SKM-1 treated with dmso at 0.1 percent for 144 hours (cell line): ENCODE measurements around the gene TRAPPC3L.

Source experiments
- DNase-seq: peaks from one replicate; lab custom pipeline; 2025; ENCODE audit not compliant: unreplicated experiment; lab: John Stamatoyannopoulos, UW

TRAPPC3L gene

DNA sequence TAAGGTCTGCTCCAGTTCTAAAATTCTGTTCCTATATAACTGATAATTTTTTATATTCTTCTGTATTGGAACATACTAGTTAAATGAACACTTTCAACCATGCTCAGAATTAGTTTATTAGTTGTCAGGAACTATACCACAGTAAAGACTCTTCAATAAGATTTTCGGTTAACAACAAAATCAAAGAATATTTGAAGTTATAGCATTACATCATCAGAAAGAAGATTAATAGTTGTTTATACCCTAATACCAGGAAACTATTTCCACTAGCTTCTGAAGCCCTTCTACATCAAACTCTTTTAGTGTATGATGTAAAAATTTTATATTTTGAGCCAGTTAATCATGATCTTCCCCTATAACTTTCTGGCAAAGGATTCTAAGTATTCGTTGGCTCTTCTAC lies 14.6 kb upstream of the TRAPPC3L start:
- DNase-seq: no peak

DNA sequence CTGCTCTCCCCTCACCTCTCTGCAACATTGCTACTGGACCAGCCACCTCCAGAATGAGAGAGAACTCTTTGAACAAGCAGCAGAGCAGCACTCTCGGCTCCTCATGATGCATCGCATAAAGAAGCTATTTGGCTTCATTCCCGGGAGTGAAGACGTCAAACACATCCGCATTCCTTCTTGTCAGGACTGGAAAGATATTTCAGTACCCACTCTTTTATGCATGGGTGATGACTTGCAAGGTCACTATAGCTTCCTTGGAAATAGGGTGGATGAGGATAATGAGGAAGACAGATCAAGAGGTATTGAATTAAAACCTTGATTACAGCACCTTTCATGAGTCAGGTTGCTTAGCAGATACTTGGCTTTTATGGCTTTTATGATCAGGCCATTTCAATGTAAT lies 12.4 kb upstream of the TRAPPC3L start:
- no peak for DNase-seq

DNA sequence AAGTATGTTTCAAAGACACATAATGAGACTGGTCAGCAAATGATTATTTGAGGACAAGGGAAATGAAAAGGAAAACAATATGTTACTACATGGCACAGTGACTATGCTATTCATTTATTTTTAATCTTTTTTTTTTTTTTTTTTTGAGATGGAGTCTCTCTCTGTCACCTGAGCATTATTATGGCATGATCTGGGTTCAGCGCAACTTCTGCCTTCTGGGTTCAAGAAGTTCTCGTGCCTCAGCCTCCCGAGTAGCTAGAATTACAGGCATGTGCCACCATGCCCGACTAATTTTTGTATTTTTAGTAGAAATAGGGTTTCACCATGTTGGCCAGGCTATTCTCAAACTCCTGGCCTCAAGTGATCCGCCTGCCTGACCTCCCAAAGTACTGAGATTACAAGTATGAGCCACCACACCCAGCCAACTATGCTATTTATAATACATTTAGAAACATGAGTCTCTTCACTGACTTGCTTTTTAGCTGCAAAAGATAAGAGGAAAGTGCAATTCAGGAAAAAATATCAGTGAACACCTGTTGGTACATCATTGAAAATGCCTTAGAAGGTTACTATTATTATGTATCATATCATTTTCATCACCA lies 11.4 kb upstream of the TRAPPC3L start:
- DNase-seq: no peak

DNA sequence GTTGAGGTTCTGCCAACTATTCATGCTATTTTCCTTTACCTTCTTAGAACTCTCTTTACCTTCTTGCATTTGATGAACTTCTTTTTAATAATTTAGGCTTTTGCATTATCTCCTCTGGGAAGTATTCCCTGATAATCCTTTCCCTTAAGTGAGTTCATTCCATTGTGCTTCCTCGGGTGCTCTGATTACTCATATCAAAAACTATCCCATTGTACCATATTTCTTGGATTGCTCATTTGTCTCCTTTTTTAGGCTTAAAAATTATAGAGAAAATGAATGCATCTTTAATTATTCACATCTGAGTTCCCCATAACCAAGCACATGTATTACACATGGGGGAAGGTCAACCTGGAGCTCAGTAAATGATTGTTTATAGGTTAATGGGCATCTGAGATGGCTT lies 10.6 kb upstream of the TRAPPC3L start:
- DNase-seq: no peak

DNA sequence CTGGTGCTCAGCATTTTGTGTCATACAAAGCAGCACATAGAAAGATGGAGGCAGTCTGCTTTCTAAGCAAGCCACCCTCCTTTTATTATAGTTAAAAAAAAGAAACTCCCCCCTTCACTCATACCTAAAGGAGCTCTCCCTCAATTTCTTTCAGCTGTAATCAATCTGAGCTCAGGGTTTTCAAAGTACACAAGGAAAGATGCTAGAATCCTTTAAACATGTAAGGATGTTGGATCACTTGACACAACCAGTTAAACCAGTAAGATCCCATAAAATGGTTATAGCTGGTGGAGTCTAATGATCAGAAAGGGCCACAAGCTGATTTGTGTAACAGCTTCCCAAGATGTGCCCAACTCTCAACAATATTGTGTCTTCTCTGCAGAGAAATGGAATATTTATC lies 8.0 kb upstream of the TRAPPC3L start, which contains the start of gene CALHM4:
CALHM4 (plus strand) TSS at position 301 of the 400 bp plus-strand sequence; CDS start at position 344, 43 bp downstream.
- DNase-seq: no peak

DNA sequence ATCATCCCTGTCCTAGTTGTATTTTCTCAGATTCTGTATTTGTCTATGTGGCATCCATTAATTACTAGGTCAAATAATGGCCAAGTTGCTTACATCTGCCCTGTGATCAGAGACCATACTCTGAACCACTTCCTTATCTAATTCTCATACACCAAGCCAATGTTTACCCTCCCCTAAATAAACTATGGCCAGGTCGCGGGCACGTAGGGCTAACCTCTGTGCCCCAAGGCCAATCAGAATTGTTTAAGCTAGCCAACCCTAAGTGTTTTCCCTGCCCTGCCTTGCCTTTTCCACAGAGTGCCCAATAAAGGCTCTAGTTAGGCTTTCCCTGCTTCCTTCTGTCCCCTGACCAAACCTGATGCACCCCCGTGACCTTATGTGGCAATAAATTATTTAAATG lies 5.3 kb upstream of the TRAPPC3L start:
- DNase-seq: no peak

DNA sequence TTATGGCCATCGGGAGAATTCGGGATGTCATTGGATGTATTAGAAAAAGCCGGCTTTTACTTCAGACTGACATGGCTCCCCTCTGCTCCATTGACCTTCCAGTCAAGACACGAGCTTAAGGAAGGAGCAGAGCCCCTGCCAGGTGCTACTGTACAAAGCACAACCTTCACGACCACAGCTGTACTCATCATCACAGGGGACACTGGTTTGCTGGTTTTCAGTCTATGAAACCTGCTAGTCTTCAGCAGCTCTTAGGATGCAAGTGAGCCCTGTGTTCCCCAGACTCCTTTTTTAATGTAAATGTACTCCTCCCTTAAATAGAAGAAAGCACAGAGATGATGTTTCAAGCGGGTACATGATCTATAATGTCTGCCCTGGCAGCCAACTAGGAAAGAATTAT lies 1.9 kb upstream of the TRAPPC3L start:
- no peak for DNase-seq

DNA sequence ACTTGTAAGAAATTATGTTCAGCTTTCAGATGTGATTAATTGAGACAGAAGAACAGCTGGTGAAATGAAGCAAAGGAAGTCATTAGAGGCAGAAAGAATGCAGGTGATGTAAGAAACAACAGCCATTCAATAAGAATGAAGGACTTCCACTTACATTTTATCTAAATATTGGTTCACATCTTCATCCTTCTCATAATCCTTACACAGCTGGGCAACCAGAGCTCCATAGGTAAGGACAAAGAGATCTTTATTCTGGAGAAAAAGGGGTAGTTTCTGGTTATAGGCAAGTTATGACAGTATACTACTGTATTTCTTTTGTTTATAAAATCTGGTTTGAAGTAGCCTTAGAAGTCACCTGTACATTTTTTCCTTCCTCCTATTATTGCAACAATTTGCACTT lies 2.3 kb downstream of the TRAPPC3L start:
- DNase-seq: no peak

DNA sequence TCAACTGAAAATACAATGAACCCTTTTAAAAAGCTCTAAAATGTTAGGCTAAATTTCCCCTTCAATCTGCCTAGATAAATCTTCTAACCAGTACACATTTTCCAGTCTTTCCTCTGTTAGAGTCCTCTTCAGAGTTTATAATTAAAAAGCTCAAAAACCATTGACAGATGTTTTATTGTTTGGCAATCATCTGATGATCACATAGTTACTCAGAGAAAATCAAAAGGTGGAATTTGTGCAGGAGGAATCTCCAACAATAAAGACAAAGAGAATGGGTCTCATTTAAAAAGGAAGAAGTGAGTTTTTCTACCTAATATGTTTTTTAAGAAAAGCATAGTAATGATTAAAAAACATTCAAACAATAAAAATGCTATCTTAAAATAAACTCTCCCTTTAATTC lies 3.1 kb downstream of the TRAPPC3L start:
- DNase-seq: no peak

DNA sequence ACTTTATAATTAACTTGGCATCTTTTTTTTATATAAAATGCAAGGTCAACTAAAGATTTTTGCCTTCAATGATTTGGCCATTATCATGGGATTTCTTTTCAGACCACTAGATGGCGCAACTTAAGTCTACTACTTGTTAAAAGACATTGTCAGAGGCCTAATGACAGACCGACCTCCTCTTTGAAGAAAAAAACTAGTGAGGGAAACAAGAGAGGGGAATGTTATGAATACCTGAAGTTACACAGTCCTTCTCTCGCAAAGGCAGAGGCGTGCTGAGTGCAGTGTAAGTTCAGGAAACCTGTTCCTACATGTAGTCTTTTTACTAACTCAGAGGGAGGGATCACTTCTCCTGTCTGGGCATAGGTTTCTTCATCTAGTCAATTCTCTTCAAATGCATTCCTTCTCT lies 9.3 kb downstream of the TRAPPC3L start:
- DNase-seq: peak; percentile 62

DNA sequence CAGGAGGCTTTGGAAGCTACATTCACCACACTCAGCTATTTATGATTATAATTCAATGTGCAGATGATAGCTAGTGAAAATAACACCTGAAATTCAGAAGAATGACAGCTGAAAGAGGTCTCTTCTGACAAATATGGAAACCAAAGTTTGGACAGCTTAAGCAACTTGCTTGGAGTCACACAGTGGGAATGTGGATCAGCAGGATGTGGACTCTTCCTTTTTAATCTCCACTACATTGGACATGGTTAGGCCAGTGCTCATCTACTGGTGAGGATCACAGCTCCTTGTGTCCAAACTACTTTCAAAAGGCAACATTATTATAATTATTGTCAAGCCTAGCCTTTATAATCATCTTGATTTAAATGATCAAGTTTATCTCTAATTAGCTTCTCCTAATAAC lies 10.4 kb downstream of the TRAPPC3L start:
- no peak for DNase-seq

DNA sequence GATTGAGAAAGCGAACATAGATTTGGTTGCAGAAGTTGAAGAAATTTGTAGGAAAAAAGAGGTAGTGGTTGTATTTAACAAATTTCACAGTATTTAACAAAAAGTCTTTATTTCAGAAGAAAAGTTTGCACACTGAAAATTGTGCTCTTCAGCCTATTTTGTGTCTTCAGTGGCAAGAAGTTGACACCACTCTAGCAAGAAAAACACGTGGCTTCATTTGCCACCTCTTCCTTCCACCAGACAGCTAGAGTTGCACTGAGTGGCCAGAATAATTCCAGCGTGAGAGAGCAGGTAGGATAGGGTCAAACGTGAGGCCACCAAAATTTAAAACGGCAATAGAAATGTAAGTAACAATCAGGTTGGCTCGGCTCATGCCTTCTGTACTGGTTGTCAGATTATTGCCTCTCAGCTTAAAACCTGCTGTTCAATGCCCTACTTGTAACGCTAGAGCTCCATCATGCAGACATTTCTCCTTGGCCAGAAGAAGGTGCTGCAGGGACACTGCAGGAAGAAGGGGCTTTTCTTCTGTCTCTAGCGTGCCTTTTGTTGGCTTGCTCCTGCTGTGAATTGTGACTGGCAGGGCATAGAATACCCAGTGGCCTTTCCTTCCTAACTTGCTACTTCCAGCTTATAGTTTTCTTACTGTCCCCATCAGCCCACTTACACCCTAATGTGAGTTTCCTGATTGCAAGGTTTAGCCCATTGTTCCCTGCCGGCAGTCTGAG lies 12.1 kb downstream of the TRAPPC3L start:
- DNase-seq: no peak

DNA sequence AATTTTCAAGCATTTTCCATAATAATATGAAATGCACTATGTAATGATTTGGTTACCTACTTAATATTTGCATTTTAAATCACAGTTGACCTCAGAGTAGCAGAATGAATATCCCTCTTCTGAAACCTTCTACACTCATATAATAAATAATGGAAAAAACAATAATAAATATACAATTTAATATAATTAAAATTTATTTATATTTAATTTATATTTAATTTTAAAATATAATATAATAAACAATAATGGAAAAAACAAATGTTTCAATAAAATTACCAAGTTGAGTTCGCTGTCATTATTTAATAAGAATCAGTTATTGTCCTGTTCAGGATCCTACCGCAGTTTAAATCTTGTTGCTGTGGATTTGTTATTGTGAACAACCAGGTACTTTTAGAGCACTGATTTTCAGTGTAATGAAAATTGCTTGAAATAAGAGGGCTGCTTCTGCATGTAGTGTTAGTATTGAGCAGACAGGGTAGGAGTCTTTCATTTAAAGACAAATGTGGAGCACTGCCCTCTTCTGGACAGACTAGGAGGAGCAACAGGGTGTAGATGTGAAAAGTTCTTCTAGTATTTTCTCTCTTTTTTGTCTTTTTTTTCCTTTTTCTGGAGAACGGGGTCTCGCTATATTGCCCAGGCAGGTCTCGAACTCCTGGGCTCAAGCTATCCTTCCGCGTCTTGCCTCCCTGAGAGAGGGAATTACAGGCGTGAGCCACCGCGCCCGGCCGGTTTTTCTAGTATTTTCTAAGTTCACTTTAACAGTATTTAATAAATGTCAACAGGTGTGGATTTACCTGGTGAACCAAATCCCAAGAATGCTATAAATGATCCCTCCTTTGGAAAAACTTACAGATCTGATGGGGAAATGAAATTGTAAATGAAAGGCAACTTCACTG lies 13.6 kb downstream of the TRAPPC3L start:
- peak; percentile 79 for DNase-seq

DNA sequence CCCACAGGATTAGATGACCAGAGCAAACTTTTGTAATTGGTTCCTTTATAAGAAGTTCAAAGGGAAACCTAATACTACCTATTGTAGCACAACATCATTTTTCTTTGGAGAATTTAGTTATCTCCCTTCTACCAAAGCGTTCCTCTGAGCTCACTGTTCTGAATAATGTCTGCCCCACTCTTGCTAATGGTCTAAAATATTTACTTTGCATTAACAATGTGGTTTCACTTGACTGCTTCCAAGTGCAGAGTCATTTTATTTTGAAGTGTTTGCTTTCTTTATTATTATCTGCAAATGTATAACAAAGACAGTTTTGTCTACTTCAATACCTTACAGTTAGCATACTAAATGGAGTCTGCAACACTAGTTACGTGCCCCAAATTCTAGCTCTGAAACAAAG lies 15.0 kb downstream of the TRAPPC3L start:
- no peak for DNase-seq

DNA sequence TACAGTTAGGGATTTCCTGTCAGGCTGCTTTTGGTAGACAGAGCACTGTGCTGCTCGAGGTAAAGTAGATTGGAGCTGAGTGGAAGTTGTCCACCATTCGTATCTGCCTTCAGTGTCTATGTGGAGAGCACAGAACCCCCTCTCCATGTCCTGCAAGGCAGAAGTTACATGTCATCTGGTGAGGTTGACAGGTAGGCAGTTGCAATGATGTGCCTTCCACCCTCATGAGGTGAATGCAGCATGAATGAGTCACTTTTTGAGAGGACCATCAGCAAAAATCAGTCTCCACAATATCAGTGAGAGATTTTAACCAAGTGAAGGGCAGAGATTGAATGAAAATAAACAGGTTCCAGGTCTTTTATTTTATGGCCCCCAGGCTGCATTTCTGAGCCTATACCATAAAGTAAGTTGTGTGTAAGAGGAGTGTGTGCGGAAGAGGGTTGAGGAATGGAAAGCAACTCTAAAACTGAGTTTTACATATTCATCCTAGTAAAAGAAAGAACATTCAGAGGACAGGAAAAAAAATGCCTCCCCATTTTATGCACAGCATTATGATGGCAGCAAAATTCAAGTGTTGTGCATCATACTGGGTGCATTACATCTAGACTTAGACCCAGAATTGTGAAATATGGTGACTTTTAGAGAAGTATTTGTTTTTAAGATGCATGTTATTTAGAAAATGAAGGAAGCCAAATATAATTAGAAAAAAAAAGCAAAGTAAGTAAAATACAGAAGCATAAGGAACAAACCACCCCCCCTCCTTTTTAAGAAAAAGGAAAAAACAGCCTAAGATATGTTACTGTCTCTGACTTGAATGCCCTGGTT lies 15.8 kb downstream of the TRAPPC3L start:
- DNase-seq: no peak

DNA sequence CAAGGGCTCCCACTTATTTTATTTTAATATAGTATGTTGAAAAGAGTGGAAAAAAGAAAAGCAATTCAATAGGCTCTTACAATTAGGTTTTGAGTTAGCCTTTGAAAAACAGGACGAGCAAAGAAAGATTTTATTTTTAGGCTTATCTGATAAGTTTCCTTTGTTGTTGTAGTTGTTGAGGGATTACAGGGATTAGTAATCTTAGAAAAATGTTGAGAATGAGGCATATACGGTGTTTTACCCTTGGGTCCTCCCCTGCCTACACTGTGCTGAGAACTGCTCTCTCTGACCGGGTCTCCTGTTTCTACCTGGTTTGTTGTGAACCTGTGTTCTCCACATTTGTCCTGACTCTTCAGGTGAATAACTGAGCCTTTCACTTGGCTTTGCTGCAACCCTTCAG lies 16.7 kb downstream of the TRAPPC3L start:
- DNase-seq: no peak

DNA sequence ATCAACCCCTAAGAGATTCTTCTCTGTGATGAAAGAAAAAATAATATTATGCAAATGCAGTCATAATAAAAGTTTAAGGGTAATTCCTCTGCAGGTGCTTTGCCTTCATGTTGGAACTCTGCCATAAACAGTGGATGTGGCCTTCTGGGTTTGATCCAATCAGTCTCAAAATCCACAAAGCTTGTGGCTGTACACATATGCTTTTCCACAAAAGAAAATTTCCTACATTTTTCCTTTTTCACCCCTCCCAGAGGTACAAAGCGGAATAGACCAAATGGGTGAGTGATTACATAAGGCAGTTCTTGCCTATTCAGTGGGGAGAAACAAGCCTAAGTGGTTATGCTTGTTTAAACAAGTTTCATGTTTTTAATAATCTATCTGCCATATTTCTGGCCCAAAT lies 17.4 kb downstream of the TRAPPC3L start:
- DNase-seq: no peak

DNA sequence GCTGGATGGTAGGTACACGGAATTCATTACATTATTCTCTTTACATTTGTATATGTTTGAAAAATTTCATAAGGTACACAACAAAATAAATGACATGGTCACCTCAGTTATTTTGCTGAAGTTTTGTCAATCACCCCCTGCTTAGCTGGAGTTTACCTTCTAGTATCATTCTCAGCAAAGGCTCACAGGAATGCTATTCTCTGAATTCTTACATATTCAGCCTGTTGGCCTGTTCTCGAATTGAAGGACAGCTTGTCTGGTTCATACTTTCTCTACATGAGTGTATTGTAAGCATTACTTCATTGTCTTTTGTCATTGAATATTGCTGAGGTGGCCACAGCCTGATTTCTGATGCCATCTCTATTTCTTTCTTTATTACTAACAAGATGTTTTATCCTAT lies 21.2 kb downstream of the TRAPPC3L start:
- DNase-seq: no peak

DNA sequence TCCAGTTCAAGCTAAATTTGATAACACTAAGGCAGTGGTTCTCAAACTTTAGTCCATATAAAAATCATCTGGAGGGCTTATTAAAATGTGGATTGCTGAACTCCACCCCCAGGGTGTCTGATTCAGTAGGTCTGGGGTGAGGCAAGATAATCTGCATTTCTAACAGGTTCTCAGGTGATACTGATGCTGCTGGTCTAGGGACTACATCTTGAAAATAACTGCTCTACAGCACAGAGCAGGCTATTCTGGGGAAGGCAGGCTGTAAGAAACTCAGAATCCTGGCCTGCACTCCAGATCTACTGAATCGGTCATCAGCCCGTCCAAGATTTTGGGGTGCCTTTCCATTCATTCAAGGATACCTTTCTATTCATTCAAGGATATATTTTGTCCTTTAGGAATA lies 22.6 kb downstream of the TRAPPC3L start:
- DNase-seq: no peak

DNA sequence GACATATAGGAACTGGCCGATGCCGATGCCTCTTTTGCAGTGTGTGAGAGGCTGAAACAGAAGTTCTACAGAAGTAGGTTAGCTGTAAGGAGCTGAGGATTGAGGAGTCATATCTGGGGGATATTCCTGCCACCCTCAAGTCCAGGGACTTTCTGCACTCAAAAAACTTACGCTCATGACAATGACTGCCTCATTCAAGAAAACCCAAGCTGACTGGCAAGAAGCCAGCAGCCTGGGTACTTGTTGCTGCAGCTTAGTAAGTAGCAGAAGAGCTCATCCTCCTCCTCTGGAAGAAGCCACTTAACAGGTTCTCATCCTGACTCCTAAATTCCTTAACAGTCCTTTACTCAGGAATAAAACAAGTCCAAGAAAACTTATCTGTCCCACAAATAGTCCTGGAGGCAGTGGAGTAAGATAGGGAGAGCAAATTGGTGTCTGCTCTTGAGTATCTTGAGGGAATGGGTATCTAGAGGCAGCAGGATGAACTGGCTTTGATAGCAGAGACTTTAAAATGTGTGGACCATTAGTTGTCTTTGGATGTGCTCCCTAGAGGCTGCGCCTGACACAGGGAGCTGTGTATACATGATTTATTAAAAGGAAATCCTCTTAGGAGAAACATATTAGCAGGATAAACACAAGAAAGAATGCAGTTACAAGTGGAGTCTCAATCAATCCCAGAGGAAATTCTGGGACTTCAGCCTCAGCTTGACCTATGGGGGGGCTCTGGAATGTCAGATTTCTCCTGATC lies 26.7 kb downstream of the TRAPPC3L start:
- DNase-seq: no peak
